Osteocyte (in vitro differentiated cells): ENCODE results near the gene GLI1. TPM values are rescaled to one million over a fixed set of nuclear protein-coding genes. Genes with fewer than 3 reads are reported as not detected.
A peak's percentile ranks its signal among the peaks of the same experiment; 100 is the strongest.
"Not testable (repeated sequence)": the region's sequence is repeated elsewhere in the genome, so short reads cannot be mapped to it uniquely, and the experiment has no call there.

Source experiments
- DNase-seq: peaks from one replicate; pipeline ENCODE4 v3.0.0; 2021; ENCODE audit warnings: mixed read lengths; ENCODE audit not compliant: unreplicated experiment; ENCODE audit errors: extremely low spot score
- H3K27ac Mint-ChIP-seq: one replicate; pipeline ENCODE4 v1.8.0; 2021; ENCODE audit warnings: mild to moderate bottlenecking, mixed read lengths; ENCODE audit not compliant: unreplicated experiment
- H3K27me3 Mint-ChIP-seq: one replicate; pipeline ENCODE4 v1.8.0; 2021; ENCODE audit warnings: mixed read lengths; ENCODE audit not compliant: unreplicated experiment
- H3K36me3 Mint-ChIP-seq: one replicate; pipeline ENCODE4 v1.8.0; 2021; ENCODE audit warnings: mixed read lengths; ENCODE audit not compliant: unreplicated experiment
- H3K4me1 Mint-ChIP-seq: one replicate; pipeline ENCODE4 v1.8.0; 2021; ENCODE audit warnings: mixed read lengths; ENCODE audit not compliant: unreplicated experiment
- H3K4me3 Mint-ChIP-seq: one replicate; pipeline ENCODE4 v1.8.0; 2021; ENCODE audit warnings: mild to moderate bottlenecking, moderate library complexity, mixed read lengths; ENCODE audit not compliant: unreplicated experiment
- H3K9me3 Mint-ChIP-seq: one replicate; pipeline ENCODE4 v1.8.0; 2021; ENCODE audit warnings: mixed read lengths; ENCODE audit not compliant: unreplicated experiment
- CTCF ChIP-seq: fragments of 200-600 bp; sonication (generic); IDR thresholded peaks from 2 replicates; pipeline ENCODE4 v1.5.0; 2021; ENCODE audit warnings: antibody characterized with exemption, mild to moderate bottlenecking, moderate library complexity
- long read RNA-seq: library from polyadenylated mRNA; unstranded; transcript quantifications from one replicate; pipeline ENCODE4 v2.0.0, GENCODE V29; 2021
- total RNA-seq: library from RNA; stranded (reverse); gene quantifications from 2 replicates; pipeline ENCODE4 v1.2.1, GENCODE V29; 2021

Gene GLI1
- total RNA-seq: 3.5 and 7.7 TPM in 2 replicates
- long read RNA-seq: 0 reads

GRCh38 chr12:57459750-57460467 lies at the start of gene GLI1:
TSS of gene GLI1 (plus strand) at chr12:57459785. CDS start at chr12:57463692, 3,907 bp downstream.
- H3K4me3 Mint-ChIP-seq: peak within 1 kb of the TSS; percentile 93
- H3K27ac Mint-ChIP-seq: peak within 1 kb of the TSS; percentile 97
- H3K4me1 Mint-ChIP-seq: peaks cover 41% of the 10 kb centered on the region
- no peak for TF ChIP-seq CTCF
- H3K27me3 Mint-ChIP-seq: no peaks in the 10 kb centered on the region
- no peaks in the 10 kb centered on the region for H3K36me3 Mint-ChIP-seq
- no peaks in the 10 kb centered on the region for H3K9me3 Mint-ChIP-seq
- no peak for DNase-seq

GRCh38 chr12:57410534-57410933 lies 49.1 kb upstream of the GLI1 start:
- H3K4me3 Mint-ChIP-seq: no peak overlapping the region
- no peak for DNase-seq
- no peaks in the 10 kb centered on the region for H3K9me3 Mint-ChIP-seq
- TF ChIP-seq CTCF: no peak
- no peaks in the 10 kb centered on the region for H3K27me3 Mint-ChIP-seq
- peaks cover 3% of the 10 kb centered on the region for H3K4me1 Mint-ChIP-seq
- H3K36me3 Mint-ChIP-seq: peaks cover 5% of the 10 kb centered on the region
- no peak overlapping the region for H3K27ac Mint-ChIP-seq

- not testable (repeated sequence) for H3K36me3 Mint-ChIP-seq, H3K4me3 Mint-ChIP-seq, H3K27me3 Mint-ChIP-seq, H3K27ac Mint-ChIP-seq, H3K4me1 Mint-ChIP-seq, DNase-seq, H3K9me3 Mint-ChIP-seq
Measured at GRCh38 chr12:57414160-57414559, 45.4 kb upstream of the GLI1 start.

GRCh38 chr12:57415088-57415487 lies 44.5 kb upstream of the GLI1 start:
- H3K36me3 Mint-ChIP-seq: peaks cover 1% of the 10 kb centered on the region
- no peaks in the 10 kb centered on the region for H3K9me3 Mint-ChIP-seq
- H3K4me1 Mint-ChIP-seq: peaks cover 3% of the 10 kb centered on the region
- no peak overlapping the region for H3K4me3 Mint-ChIP-seq
- no peaks in the 10 kb centered on the region for H3K27me3 Mint-ChIP-seq
- TF ChIP-seq CTCF: no peak
- H3K27ac Mint-ChIP-seq: no peak overlapping the region
- DNase-seq: no peak

- Mint-ChIP-seq H3K27ac (no peak overlapping the region), H3K4me3 (no peak overlapping the region), H3K27me3 (no peaks in the 10 kb centered on the region), H3K36me3 (peaks cover 7% of the 10 kb centered on the region), H3K9me3 (no peaks in the 10 kb centered on the region), H3K4me1 (peaks cover 3% of the 10 kb centered on the region)
- no peak for TF ChIP-seq CTCF
- DNase-seq: no peak
Measured at GRCh38 chr12:57416039-57416996, 43.3 kb upstream of the GLI1 start.
